K562 (cell line): ENCODE results near the gene RGS6. TPM values are rescaled to one million over a fixed set of nuclear protein-coding genes. Genes with fewer than 3 reads are reported as not detected.

Experiments used
- ATAC-seq: fragments of 200-7000 bp; cut with Tn5 transposase; 3 replicates; pipeline ENCODE4 v1.9.1; 2020; ENCODE audit warnings: moderate library complexity
- BruUV-seq: library from RNA; stranded (reverse); fragments of 400-500 nt; replicated peaks from 2 replicates; lab custom pipeline; 2021; lab: Mats Ljungman, UMichigan
- CTCF ChIA-PET: fragments of 300-600 bp; formaldehyde crosslinking; extraction: SDS; loops from one replicate; lab custom pipeline; 2021; ENCODE audit warnings: low intra/inter-chr PET ratio; lab: Yijun Ruan, JAX
- POLR2A ChIA-PET: fragments of 300-600, 350-650 bp; sonication (Branson Sonifier 250); formaldehyde crosslinking; extraction: SDS; loops from one replicate; lab custom pipeline; 2021; ENCODE audit warnings: antibody characterized with exemption, inconsistent platforms; lab: Yijun Ruan, JAX
- DNase-seq, 4 experiments: peaks; one replicate each; pipeline versions ENCODE4 v3.0.0 to v3.0.0-alpha.2; 2011 to 2018; ENCODE audit warnings: low spot score in 3 of 4, mixed read lengths in 3 of 4; ENCODE audit errors: extremely low read depth in 1 of 4
- FAIRE-seq: peaks from 2 replicates; lab custom pipeline; 2011; peaks lifted over from hg19 to GRCh38; lab: Jason Lieb, UNC
- H2AFZ ChIP-seq: 2 replicates; pipeline ENCODE4 v1.6.0; 2011; ENCODE audit warnings: low read depth, low read length, control low read depth, inconsistent platforms
- H3K27ac ChIP-seq: fragments of 200-600 bp; 3 replicates; pipeline ENCODE4 v1.8.0; 2011; ENCODE audit warnings: low read depth, mild to moderate bottlenecking, control low read depth, inconsistent platforms, low read length, moderate library complexity, mixed read lengths; ENCODE audit errors: extremely low read depth
- H3K27me3 ChIP-seq, 2 experiments: fragments of 300-600 bp in 1 of 2; 2 replicates in 1 of 2; 3 replicates in 1 of 2; pipeline versions ENCODE4 v1.6.0 to v1.8.0; 2011; ENCODE audit warnings: inconsistent platforms in 2 of 2, low read length in 2 of 2, mild to moderate bottlenecking in 1 of 2, mixed read lengths in 1 of 2, moderate library complexity in 1 of 2; ENCODE audit not compliant: control insufficient read depth in 2 of 2, insufficient read depth in 2 of 2
- H3K36me3 ChIP-seq: fragments of 300-600 bp; 3 replicates; pipeline ENCODE4 v1.8.0; 2011; ENCODE audit warnings: mild to moderate bottlenecking, low read length, inconsistent platforms; ENCODE audit not compliant: control insufficient read depth, insufficient read depth
- H3K4me1 ChIP-seq, 2 experiments: fragments of 200-600 bp in 1 of 2; replicated peaks in 1 of 2; 2 replicates in 1 of 2; 3 replicates in 1 of 2; pipeline versions ENCODE4 v1.5.1 to v1.8.0; 2011; ENCODE audit warnings: inconsistent platforms in 2 of 2, low read length in 2 of 2, mild to moderate bottlenecking in 1 of 2, mixed read lengths in 1 of 2, moderate library complexity in 1 of 2; ENCODE audit not compliant: control insufficient read depth in 2 of 2, insufficient read depth in 2 of 2
- H3K4me2 ChIP-seq: 2 replicates; pipeline ENCODE4 v1.6.1; 2011; ENCODE audit warnings: low read length, control low read depth, inconsistent platforms, mixed read lengths; ENCODE audit not compliant: insufficient read depth
- H3K4me3 ChIP-seq: fragments of 200-600 bp; sonication (generic), shearing (Covaris generic); 2 replicates; pipeline ENCODE4 v1.5.1; 2016; ENCODE audit warnings: control low read depth, inconsistent platforms
- H3K79me2 ChIP-seq: fragments of 200-600 bp; 3 replicates; pipeline ENCODE4 v1.8.0; 2011; ENCODE audit warnings: low read length, inconsistent platforms; ENCODE audit not compliant: control insufficient read depth, insufficient read depth
- H3K9ac ChIP-seq, 2 experiments: 2 replicates each; pipeline versions ENCODE4 v1.6.0 to v1.6.1; 2011; ENCODE audit warnings: low read depth in 2 of 2, low read length in 2 of 2, control low read depth in 1 of 2, inconsistent platforms in 1 of 2, mild to moderate bottlenecking in 1 of 2, mixed read lengths in 1 of 2; ENCODE audit not compliant: insufficient read depth in 1 of 2
- H3K9me1 ChIP-seq: one replicate; pipeline ENCODE4 v1.6.0; 2011; ENCODE audit warnings: inconsistent platforms, mild to moderate bottlenecking, low read length, moderate library complexity; ENCODE audit not compliant: control insufficient read depth, insufficient read depth
- H3K9me3 ChIP-seq: replicated peaks from 2 replicates; pipeline ENCODE4 v1.5.1; 2011; ENCODE audit warnings: low read depth, low read length, inconsistent platforms; ENCODE audit not compliant: control insufficient read depth, insufficient read depth
- H4K20me1 ChIP-seq: replicated peaks from 2 replicates; pipeline ENCODE4 v1.6.1; 2011; ENCODE audit warnings: low read length, inconsistent platforms, mixed read lengths; ENCODE audit not compliant: control insufficient read depth, insufficient read depth
- C11orf30 ChIP-seq: fragments of 450-650 bp; IDR thresholded peaks from 2 replicates; pipeline ENCODE4 v1.6.1; 2016; ENCODE audit warnings: low read depth, mild to moderate bottlenecking
- CREM ChIP-seq: IDR thresholded peaks from 2 replicates; pipeline ENCODE4 v1.6.1; 2014; ENCODE audit warnings: antibody characterized with exemption, low read depth
- DMBX1 ChIP-seq: fragments of 250-450 bp; sonication (Bioruptor Pico); IDR thresholded peaks from 2 replicates; pipeline ENCODE4 v1.8.0; 2022; ENCODE audit warnings: inconsistent platforms, mild to moderate bottlenecking, moderate library complexity, borderline replicate concordance
- MED1 ChIP-seq: sonication (generic); formaldehyde crosslinking; IDR thresholded peaks from 2 replicates; pipeline ENCODE4 v1.8.1; 2023; ENCODE audit warnings: missing genetic modification reagents, borderline replicate concordance
- MYC ChIP-seq, 2 experiments: fragments of 250-450 bp in 1 of 2; sonication (Bioruptor Pico) in 1 of 2; IDR thresholded peaks; 2 replicates each; pipeline versions ENCODE4 v1.5.1 to v1.6.1; 2012 to 2021; ENCODE audit warnings: low read depth in 2 of 2, borderline replicate concordance in 1 of 2, improper control_type of control experiment in 1 of 2, low read length in 1 of 2, mild to moderate bottlenecking in 1 of 2, moderate library complexity in 1 of 2
- NR2F6 ChIP-seq: fragments of 450-650 bp; formaldehyde crosslinking; IDR thresholded peaks from 2 replicates; pipeline ENCODE4 v1.4.0; 2020; ENCODE audit warnings: mild to moderate bottlenecking
- SAP30 ChIP-seq: fragments of 200-600 bp; sonication (generic); IDR thresholded peaks from 2 replicates; pipeline ENCODE4 v1.6.1; 2012; ENCODE audit warnings: borderline replicate concordance, low read depth, mild to moderate bottlenecking, moderate library complexity, low read length, control low read depth, inconsistent platforms; ENCODE audit not compliant: insufficient read depth, poor library complexity, severe bottlenecking
- SMAD2 ChIP-seq: fragments of 150-350 bp; IDR thresholded peaks from 2 replicates; pipeline ENCODE4 v1.6.1; 2014; ENCODE audit warnings: low read depth, mild to moderate bottlenecking, low read length
- SMARCB1 ChIP-seq: IDR thresholded peaks from 2 replicates; pipeline ENCODE4 v1.6.1; 2011; ENCODE audit warnings: improper control_type of control experiment, low read depth; ENCODE audit not compliant: insufficient read length
- SRSF7 ChIP-seq: fragments of 200-400 bp; formaldehyde crosslinking; optimal IDR thresholded peaks from 2 replicates; pipeline ENCODE3; 2017; ENCODE audit warnings: mild to moderate bottlenecking, low read depth, low read length
- ZNF143 ChIP-seq: sonication (generic); formaldehyde crosslinking; IDR thresholded peaks from 2 replicates; pipeline ENCODE4 v1.9.0; 2022; ENCODE audit warnings: mild to moderate bottlenecking, missing genetic modification reagents
- ZNF224 ChIP-seq: sonication (generic); formaldehyde crosslinking; IDR thresholded peaks from 2 replicates; pipeline ENCODE4 v1.8.0; 2022; ENCODE audit warnings: mild to moderate bottlenecking, missing genetic modification reagents
- ZNF589 ChIP-seq: fragments of 200-800 bp; sonication (Bioruptor generic); IDR thresholded peaks from 2 replicates; pipeline ENCODE4 v1.6.1; 2016; ENCODE audit warnings: low read depth, missing genetic modification characterization, missing compliant biosample characterization
- WGBS: fragments of 100-300 bp; shearing (Covaris generic); methylation state at CpG from one replicate; pipeline ENCODE4 v1.1.6; 2016; ENCODE audit warnings: low coverage, mixed read lengths; ENCODE audit not compliant: insufficient coverage; ENCODE audit errors: missing lambda C conversion rate; 5-methylcytosine and 5-hydroxymethylcytosine counted together
- in situ Hi-C: fragments of 300-500 bp; cut with MboI; formaldehyde crosslinking; loops from 4 replicates; pipeline ENCODE4 v1.15.0; 2018; ENCODE audit warnings: inconsistent platforms, mixed read lengths
- intact Hi-C: fragments of 100-400 bp; cut with micrococcal nuclease; formaldehyde crosslinking; loops from 2 replicates; pipeline ENCODE4 v1.14.2; 2022
- polyA plus RNA-seq, 8 experiments: library from polyadenylated mRNA; depleted of rRNA in 4 of 8; stranded (reverse) in 5 of 8; unstranded in 3 of 8; fragments of >200 nt; fragmentation: Nextera tagmentation in 2 of 8; fragmentation: Illumina TruSeq in 1 of 8; extraction: Ambion mirVana in 2 of 8; extraction: Trizol in 1 of 8; gene quantifications; 2 replicates each; pipeline versions ENCODE4 v1.2.1 to v1.2.3, GENCODE V29; 2011 to 2014; ENCODE audit warnings: inconsistent platforms in 1 of 8, missing spikeins in 1 of 8
- total RNA-seq, 7 experiments: library from RNA; depleted of rRNA in 6 of 7; stranded (reverse); fragments of >200 nt in 6 of 7; fragmentation: Illumina TruSeq in 2 of 7; extraction: Trizol in 2 of 7; gene quantifications; 2 replicates each; pipeline versions ENCODE4 v1.2.1 to v1.2.3, GENCODE V29; 2011 to 2021; ENCODE audit warnings: low replicate concordance in 1 of 7
- TF ChIP-seq, protein P1 (sequence below): fragments of 450-650 bp; IDR thresholded peaks from 2 replicates; pipeline ENCODE4 v1.6.1; 2017; ENCODE audit warnings: antibody characterized with exemption, mild to moderate bottlenecking
- TF ChIP-seq, protein P2 (sequence below): sonication (generic); formaldehyde crosslinking; IDR thresholded peaks from 2 replicates; pipeline ENCODE4 v1.8.1; 2023; ENCODE audit warnings: mild to moderate bottlenecking, missing genetic modification reagents

RGS6 gene
- total and polyA plus RNA-seq, 9 of the 15 experiments (the other 6 are each of a cell fraction or from before 2014, with no cell fraction given), result not detected

DNA sequence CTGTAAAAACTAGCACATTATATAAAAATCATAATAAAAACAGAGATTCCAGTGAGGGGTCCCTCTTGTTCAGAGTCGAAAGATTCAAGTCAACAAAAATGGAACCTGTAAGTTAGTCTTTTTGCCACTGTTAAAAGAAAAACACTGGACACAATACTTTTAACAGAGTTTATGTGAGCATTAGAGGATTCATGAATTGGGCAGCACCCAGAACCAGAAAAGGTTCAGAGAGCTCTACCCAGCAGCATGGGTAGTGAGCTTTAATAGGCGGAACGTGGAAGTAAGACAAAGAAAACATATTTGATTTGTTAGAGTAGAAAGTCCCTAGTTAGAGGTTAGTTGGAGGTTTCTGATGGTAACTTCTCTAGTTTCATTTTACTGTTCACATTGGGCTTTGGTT, 476.8 kb downstream of the RGS6 start (continued):
- TF ChIP-seq, protein P1, sequence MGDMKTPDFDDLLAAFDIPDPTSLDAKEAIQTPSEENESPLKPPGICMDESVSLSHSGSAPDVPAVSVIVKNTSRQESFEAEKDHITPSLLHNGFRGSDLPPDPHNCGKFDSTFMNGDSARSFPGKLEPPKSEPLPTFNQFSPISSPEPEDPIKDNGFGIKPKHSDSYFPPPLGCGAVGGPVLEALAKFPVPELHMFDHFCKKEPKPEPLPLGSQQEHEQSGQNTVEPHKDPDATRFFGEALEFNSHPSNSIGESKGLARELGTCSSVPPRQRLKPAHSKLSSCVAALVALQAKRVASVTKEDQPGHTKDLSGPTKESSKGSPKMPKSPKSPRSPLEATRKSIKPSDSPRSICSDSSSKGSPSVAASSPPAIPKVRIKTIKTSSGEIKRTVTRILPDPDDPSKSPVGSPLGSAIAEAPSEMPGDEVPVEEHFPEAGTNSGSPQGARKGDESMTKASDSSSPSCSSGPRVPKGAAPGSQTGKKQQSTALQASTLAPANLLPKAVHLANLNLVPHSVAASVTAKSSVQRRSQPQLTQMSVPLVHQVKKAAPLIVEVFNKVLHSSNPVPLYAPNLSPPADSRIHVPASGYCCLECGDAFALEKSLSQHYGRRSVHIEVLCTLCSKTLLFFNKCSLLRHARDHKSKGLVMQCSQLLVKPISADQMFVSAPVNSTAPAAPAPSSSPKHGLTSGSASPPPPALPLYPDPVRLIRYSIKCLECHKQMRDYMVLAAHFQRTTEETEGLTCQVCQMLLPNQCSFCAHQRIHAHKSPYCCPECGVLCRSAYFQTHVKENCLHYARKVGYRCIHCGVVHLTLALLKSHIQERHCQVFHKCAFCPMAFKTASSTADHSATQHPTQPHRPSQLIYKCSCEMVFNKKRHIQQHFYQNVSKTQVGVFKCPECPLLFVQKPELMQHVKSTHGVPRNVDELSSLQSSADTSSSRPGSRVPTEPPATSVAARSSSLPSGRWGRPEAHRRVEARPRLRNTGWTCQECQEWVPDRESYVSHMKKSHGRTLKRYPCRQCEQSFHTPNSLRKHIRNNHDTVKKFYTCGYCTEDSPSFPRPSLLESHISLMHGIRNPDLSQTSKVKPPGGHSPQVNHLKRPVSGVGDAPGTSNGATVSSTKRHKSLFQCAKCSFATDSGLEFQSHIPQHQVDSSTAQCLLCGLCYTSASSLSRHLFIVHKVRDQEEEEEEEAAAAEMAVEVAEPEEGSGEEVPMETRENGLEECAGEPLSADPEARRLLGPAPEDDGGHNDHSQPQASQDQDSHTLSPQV, result no peak

GRCh38 chr14:72416081-72416849, 484.0 kb downstream of the RGS6 start:
- Histone ChIP-seq H3K27me3 (no peaks in the 10 kb centered on the region), H2AFZ (no peak overlapping the region), H3K9ac (no peak overlapping the region), H3K4me2 (no peak overlapping the region), H3K79me2 (no peaks in the 10 kb centered on the region), H3K27ac (no peak overlapping the region), H3K9me3 (no peaks in the 10 kb centered on the region), H3K4me1 (no peaks in the 10 kb centered on the region), H4K20me1 (no peaks in the 10 kb centered on the region), H3K4me3 (no peak overlapping the region), H3K9me1 (no peaks in the 10 kb centered on the region), H3K36me3 (no peaks in the 10 kb centered on the region)
- CTCF ChIA-PET, result no interaction called here
- no peak for ATAC-seq
- no peak for FAIRE-seq
- BruUV-seq, result no TSS peak
- WGBS, result 0% methylated on average over 2 of the region's 2 CpGs
- in situ Hi-C loops (no loop called here), intact Hi-C loops (no loop called here)
- POLR2A ChIA-PET, result no interaction called here
- DNase-seq, result no peak
- TF ChIP-seq SMARCB1, result no peak
- no peak for TF ChIP-seq ZNF143 (CRISPR knock-in tag)
- TF ChIP-seq, protein P2, sequence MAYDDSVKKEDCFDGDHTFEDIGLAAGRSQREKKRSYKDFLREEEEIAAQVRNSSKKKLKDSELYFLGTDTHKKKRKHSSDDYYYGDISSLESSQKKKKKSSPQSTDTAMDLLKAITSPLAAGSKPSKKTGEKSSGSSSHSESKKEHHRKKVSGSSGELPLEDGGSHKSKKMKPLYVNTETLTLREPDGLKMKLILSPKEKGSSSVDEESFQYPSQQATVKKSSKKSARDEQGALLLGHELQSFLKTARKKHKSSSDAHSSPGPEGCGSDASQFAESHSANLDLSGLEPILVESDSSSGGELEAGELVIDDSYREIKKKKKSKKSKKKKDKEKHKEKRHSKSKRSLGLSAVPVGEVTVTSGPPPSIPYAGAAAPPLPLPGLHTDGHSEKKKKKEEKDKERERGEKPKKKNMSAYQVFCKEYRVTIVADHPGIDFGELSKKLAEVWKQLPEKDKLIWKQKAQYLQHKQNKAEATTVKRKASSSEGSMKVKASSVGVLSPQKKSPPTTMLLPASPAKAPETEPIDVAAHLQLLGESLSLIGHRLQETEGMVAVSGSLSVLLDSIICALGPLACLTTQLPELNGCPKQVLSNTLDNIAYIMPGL (CRISPR knock-in tag), result no peak
- TF ChIP-seq SAP30, result no peak
- no peak for TF ChIP-seq C11orf30
- no peak for TF ChIP-seq DMBX1 (CRISPR knock-in tag)
- TF ChIP-seq SMAD2, result no peak
- TF ChIP-seq MYC (IDR thresholded peaks at IDR 0.05; ENCODE audit: low read depth, low read length), result no peak
- TF ChIP-seq MYC (CRISPR knock-in tag; IDR thresholded peaks at IDR 0.05; ENCODE audit: borderline replicate concordance, low read depth), result no peak
- no peak for TF ChIP-seq ZNF589 (CRISPR knock-in tag)
- no peak for TF ChIP-seq CREM
- no peak for TF ChIP-seq NR2F6 (CRISPR knock-in tag)
- no peak for TF ChIP-seq MED1 (CRISPR knock-in tag)
- no peak for TF ChIP-seq SRSF7
- TF ChIP-seq ZNF224 (CRISPR knock-in tag), result no peak
